ENCODE measurements around the gene IRF2BP1.

Gene IRF2BP1

GRCh38 chr19:45927565-45928261 lies 41.8 kb upstream of the IRF2BP1 start:
- Histone ChIP-seq H3F3A (ENCODE audit: insufficient read depth, low read length) (no peaks in the 10 kb centered on the region), H3K9me2 (replicated peaks; ENCODE audit: insufficient read depth, low read length) (no peaks in the 10 kb centered on the region), H3K27ac (ENCODE audit: low read length) (no peak overlapping the region), H4K20me1 (ENCODE audit: insufficient read depth, low read length) (no peaks in the 10 kb centered on the region), H3K36me3 (replicated peaks; ENCODE audit: insufficient read depth, low read length) (no peaks in the 10 kb centered on the region), H3K9ac (ENCODE audit: low read length) (peak overlapping the region; percentile 8; the same call in 1 of the 2 replicates), H3K79me2 (ENCODE audit: low read length) (no peaks in the 10 kb centered on the region), H3K27me3 (replicated peaks; ENCODE audit: insufficient read depth, low read length) (peaks cover 67% of the 10 kb centered on the region), H3K4me2 (ENCODE audit: low read depth, low read length) (peak overlapping the region; percentile 75; the same call in 1 of the 2 replicates), H3K4me1 (ENCODE audit: low read length) (0 out of 2 replicates have a peak, but pooled peaks cover 4% of the 10 kb centered on the region), H2AFZ (ENCODE audit: low read length) (peak overlapping the region; percentile 59), H3K9me3 (replicated peaks; ENCODE audit: insufficient read depth, low read length) (no peaks in the 10 kb centered on the region), H3K4me3 (ENCODE audit: low read length) (peak overlapping the region; percentile 45)
- no peak for TF ChIP-seq EZH2phosphoT487 (IDR thresholded peaks at IDR 0.05; ENCODE audit: low read length)
- no peak for TF ChIP-seq EZH2 (optimal IDR thresholded peaks at IDR 0.05; ENCODE audit: low read depth, low read length)
- TF ChIP-seq, protein P1, sequence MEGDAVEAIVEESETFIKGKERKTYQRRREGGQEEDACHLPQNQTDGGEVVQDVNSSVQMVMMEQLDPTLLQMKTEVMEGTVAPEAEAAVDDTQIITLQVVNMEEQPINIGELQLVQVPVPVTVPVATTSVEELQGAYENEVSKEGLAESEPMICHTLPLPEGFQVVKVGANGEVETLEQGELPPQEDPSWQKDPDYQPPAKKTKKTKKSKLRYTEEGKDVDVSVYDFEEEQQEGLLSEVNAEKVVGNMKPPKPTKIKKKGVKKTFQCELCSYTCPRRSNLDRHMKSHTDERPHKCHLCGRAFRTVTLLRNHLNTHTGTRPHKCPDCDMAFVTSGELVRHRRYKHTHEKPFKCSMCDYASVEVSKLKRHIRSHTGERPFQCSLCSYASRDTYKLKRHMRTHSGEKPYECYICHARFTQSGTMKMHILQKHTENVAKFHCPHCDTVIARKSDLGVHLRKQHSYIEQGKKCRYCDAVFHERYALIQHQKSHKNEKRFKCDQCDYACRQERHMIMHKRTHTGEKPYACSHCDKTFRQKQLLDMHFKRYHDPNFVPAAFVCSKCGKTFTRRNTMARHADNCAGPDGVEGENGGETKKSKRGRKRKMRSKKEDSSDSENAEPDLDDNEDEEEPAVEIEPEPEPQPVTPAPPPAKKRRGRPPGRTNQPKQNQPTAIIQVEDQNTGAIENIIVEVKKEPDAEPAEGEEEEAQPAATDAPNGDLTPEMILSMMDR (IDR thresholded peaks at IDR 0.05; ENCODE audit: low read length), result no peak
- peak; percentile 97 for DNase-seq

DNA sequence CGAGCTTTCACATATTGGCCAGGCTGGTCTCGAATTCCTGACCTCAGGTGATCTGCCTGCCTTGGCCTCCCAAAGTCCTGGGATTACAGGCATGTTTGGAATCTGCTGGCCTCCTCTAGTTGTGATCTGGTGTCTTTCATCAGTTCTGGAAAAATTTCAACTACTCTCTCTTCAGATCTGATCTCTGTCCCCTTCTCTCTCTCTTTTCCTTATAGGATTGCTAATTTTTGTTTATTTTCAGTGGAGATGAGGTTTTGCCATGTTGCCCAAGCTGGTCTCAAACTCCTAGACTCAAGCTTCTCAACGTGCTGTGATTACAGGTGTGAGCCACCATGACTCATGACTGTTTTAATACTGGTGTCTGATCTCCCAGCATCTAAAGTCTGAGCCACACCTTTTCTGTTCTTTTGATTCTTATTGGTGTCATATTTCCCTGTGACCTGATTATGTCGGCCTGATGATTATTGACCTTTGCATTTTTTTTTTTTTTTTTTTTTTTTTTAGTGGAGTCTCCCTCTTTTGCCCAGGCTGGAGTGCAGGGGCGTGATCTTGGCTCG lies 39.0 kb upstream of the IRF2BP1 start:
- no peaks in the 10 kb centered on the region for H4K20me1 ChIP-seq (ENCODE audit: insufficient read depth, low read length)
- no peaks in the 10 kb centered on the region for H3K9me2 ChIP-seq (replicated peaks; ENCODE audit: insufficient read depth, low read length)
- no peak for TF ChIP-seq EZH2phosphoT487 (IDR thresholded peaks at IDR 0.05; ENCODE audit: low read length)
- TF ChIP-seq EZH2 (optimal IDR thresholded peaks at IDR 0.05; ENCODE audit: low read depth, low read length), result no peak
- TF ChIP-seq, protein P1 (IDR thresholded peaks at IDR 0.05; ENCODE audit: low read length), result no peak
- H3K9ac ChIP-seq (ENCODE audit: low read length), result no peak overlapping the region
- no peaks in the 10 kb centered on the region for H3K79me2 ChIP-seq (ENCODE audit: low read length)
- H2AFZ ChIP-seq (ENCODE audit: low read length), result no peak overlapping the region
- H3K4me1 ChIP-seq (ENCODE audit: low read length), result peaks cover 4% of the 10 kb centered on the region; the same call in 1 of the 2 replicates
- no peaks in the 10 kb centered on the region for H3F3A ChIP-seq (ENCODE audit: insufficient read depth, low read length)
- H3K36me3 ChIP-seq (replicated peaks; ENCODE audit: insufficient read depth, low read length), result no peaks in the 10 kb centered on the region
- H3K27ac ChIP-seq (ENCODE audit: low read length), result no peak overlapping the region
- H3K27me3 ChIP-seq (replicated peaks; ENCODE audit: insufficient read depth, low read length), result peaks cover 59% of the 10 kb centered on the region
- no peak for DNase-seq
- no peak overlapping the region for H3K4me3 ChIP-seq (ENCODE audit: low read length)
- H3K9me3 ChIP-seq (replicated peaks; ENCODE audit: insufficient read depth, low read length), result no peaks in the 10 kb centered on the region
- no peak overlapping the region for H3K4me2 ChIP-seq (ENCODE audit: low read depth, low read length)

DNA sequence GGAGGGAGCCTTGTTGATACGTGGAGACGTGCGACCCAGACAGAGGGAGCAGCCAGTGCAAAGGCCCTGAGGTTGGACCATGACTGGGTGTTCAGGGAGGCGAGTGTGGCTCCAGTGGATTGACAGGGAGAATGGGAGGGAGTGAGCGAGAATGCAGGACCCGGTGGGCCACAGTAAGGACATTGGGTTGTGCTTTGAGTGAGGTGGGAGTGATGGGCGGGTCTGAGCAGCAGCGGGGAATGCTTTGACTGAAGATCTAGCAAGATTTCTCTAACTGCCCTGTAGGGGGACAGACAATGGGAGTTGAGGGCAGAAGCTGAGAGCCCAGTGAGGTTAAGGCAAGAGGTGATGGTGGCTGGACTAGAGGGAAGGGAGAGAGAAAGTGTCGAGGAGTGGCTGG lies 36.3 kb upstream of the IRF2BP1 start:
- H3K4me1 ChIP-seq (ENCODE audit: low read length), result no peaks in the 10 kb centered on the region; the same call in 1 of the 2 replicates
- H4K20me1 ChIP-seq (ENCODE audit: insufficient read depth, low read length), result no peaks in the 10 kb centered on the region

More for the DNA sequence above, 36.3 kb upstream of the IRF2BP1 start:
- H3K27ac ChIP-seq (ENCODE audit: low read length), result no peak overlapping the region
- H3F3A ChIP-seq (ENCODE audit: insufficient read depth, low read length), result no peaks in the 10 kb centered on the region
- no peaks in the 10 kb centered on the region for H3K9me3 ChIP-seq (replicated peaks; ENCODE audit: insufficient read depth, low read length)
- no peaks in the 10 kb centered on the region for H3K79me2 ChIP-seq (ENCODE audit: low read length)
- no peak overlapping the region for H3K4me3 ChIP-seq (ENCODE audit: low read length)
- TF ChIP-seq EZH2 (optimal IDR thresholded peaks at IDR 0.05; ENCODE audit: low read depth, low read length) (no peak), EZH2phosphoT487 (IDR thresholded peaks at IDR 0.05; ENCODE audit: low read length) (no peak)
- TF ChIP-seq, protein P1 (IDR thresholded peaks at IDR 0.05; ENCODE audit: low read length), result peak; percentile 7; the same call in 1 of the 2 replicates
- H3K9ac ChIP-seq (ENCODE audit: low read length), result no peak overlapping the region
- no peak overlapping the region for H3K4me2 ChIP-seq (ENCODE audit: low read depth, low read length)
- no peaks in the 10 kb centered on the region for H3K9me2 ChIP-seq (replicated peaks; ENCODE audit: insufficient read depth, low read length)
- H3K27me3 ChIP-seq (replicated peaks; ENCODE audit: insufficient read depth, low read length), result peaks cover 70% of the 10 kb centered on the region
- DNase-seq, result no peak
- no peaks in the 10 kb centered on the region for H3K36me3 ChIP-seq (replicated peaks; ENCODE audit: insufficient read depth, low read length)
- H2AFZ ChIP-seq (ENCODE audit: low read length), result no peak overlapping the region
